AG09309 (cell line): ENCODE data around the gene CECR2.

Experiments
- DNase-seq: peaks from one replicate; pipeline ENCODE4 v3.0.0-alpha.2; 2010; ENCODE audit warnings: low read depth
- H3K4me3 ChIP-seq: 2 replicates; pipeline ENCODE4 v1.5.1; 2011; ENCODE audit warnings: mild to moderate bottlenecking, low read depth, low read length, moderate library complexity; ENCODE audit not compliant: control insufficient read depth
- TF ChIP-seq, protein P1 (sequence below): IDR thresholded peaks from 2 replicates; pipeline ENCODE4 v1.5.1; 2011; ENCODE audit warnings: mild to moderate bottlenecking, low read depth, low read length, inconsistent platforms; ENCODE audit not compliant: insufficient read depth, control insufficient read depth; ENCODE audit errors: missing control alignments

The CECR2 gene

DNA sequence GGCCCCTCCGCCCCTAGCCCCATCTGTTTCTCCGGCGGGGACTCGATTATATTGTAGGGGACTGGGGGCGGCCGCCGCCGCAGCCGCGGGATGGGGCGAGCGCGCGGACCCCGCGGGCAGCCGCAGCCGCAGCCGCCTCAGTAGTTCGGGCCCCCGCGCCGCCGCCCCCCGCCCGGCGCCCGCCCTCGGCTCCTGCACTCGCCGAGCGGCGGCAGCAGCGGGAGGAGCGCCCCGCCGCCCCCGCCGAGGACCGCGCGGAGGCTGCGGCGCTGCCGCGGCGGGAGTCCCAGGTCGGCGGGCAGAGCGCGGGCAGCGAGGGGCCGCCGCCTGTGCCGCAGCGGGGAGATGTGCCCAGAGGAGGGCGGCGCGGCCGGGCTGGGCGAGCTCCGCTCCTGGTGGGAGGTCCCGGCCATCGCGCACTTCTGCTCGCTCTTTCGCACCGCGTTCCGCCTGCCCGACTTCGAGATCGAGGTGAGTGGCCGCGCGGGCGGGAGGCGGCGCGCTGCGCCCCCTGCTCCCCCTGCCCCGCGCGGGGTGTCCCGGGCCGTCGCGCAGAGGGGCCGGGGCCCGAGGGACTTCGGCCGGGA, at the start of gene CECR2:
CECR2 (plus strand) TSS at position 22 of the 587 bp plus-strand sequence; CDS start at position 346, 324 bp downstream.
- TF ChIP-seq, protein P1, sequence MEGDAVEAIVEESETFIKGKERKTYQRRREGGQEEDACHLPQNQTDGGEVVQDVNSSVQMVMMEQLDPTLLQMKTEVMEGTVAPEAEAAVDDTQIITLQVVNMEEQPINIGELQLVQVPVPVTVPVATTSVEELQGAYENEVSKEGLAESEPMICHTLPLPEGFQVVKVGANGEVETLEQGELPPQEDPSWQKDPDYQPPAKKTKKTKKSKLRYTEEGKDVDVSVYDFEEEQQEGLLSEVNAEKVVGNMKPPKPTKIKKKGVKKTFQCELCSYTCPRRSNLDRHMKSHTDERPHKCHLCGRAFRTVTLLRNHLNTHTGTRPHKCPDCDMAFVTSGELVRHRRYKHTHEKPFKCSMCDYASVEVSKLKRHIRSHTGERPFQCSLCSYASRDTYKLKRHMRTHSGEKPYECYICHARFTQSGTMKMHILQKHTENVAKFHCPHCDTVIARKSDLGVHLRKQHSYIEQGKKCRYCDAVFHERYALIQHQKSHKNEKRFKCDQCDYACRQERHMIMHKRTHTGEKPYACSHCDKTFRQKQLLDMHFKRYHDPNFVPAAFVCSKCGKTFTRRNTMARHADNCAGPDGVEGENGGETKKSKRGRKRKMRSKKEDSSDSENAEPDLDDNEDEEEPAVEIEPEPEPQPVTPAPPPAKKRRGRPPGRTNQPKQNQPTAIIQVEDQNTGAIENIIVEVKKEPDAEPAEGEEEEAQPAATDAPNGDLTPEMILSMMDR, result no peak
- no peak for DNase-seq
- no peak within 1 kb of the TSS for H3K4me3 ChIP-seq

DNA sequence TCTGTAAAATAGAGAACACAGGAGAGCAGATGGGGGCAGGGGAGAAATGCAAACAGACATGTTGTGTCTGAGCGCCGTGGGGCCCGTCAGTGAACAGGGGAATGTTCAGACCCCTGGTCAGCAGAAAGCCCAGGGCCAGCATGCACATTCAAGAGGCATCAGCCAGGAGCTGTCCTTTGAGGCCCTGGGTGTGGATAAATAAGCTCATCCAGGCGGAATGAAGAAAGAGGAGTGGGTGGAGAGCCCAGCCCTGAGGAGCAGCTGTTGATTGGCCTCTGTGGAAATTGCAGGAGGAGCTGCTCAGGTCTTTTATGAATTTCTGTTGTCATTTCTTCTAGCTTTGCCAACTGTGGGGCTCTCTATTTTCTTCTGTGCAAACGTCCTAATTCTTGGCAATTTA, 49.7 kb upstream of the CECR2 start:
- H3K4me3 ChIP-seq, result no peak overlapping the region
- TF ChIP-seq, protein P1, result no peak
- no peak for DNase-seq

DNA sequence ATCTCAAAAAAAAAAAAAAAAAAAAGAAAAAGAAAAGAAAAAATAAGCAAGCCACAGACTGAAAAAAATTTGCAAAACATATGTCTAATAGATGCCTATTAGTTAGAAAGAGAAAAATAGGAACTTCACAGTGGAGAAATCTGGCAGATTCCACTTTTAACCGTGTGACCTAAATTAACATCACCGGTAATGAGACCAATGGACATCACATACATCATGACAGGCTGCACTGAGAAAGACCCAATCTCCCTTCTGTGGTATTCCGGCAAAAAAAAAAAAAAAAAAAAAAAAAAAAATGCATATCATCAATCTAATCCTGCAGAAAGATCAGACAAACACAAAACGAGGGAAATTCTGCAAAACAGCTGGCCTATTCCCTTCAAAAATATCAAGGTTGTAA, 46.7 kb upstream of the CECR2 start:
- no peak for DNase-seq
- TF ChIP-seq, protein P1, result no peak
- H3K4me3 ChIP-seq, result no peak overlapping the region

DNA sequence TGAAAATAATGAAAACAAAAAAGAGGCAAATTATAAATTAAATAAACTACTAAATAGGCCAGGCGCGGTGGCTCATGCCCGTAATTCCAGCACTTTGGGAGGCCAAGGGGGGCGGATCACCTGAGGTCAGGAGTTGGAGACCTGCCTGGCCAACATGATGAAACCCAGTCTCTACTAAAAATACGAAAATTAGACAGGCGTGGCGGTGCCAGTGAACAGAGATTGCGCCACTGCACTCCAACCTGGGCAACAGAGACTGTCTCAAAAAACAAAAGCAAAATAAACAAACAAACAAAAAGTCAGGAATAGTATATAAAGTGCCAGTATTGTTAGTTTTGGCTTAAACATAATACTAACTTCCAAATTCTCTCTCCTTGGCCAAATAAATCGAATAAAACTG, 37.6 kb upstream of the CECR2 start:
- DNase-seq, result no peak
- no peak overlapping the region for H3K4me3 ChIP-seq
- TF ChIP-seq, protein P1, result no peak

DNA sequence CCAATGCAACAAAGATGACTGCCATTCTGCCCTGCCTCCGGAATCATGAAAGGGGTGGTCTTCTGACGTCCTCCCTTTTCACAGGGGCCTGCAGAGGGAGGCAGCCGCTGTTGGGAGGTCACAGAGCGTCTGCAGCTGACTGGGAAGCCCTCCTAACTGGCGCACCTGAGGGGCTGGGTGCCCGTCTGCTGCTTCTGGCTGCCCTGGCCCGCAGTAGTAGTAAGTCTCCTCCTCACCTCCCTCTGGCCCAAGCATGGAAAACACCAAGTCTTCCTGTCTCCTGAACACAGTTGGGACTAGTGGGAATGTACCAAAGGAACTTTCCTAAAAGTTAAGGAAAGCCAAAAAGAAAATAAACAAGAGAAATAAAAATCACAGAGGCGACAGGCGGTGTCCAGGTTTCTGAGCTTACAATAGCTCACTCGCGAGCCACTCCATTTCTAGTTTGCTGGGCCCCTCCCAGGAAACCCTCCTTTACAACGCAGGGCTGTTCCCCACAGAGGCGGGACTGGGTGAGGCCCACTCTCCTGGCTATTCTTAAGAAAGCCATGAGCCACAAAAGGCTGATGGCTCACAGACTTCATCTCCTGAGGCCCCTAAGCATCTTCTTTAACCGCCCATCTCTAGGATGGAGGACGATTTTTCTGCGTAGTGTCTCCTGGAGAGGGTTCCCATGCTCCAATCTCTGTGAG, 37.0 kb upstream of the CECR2 start:
- TF ChIP-seq, protein P1, result no peak
- H3K4me3 ChIP-seq, result no peak overlapping the region
- no peak for DNase-seq

DNA sequence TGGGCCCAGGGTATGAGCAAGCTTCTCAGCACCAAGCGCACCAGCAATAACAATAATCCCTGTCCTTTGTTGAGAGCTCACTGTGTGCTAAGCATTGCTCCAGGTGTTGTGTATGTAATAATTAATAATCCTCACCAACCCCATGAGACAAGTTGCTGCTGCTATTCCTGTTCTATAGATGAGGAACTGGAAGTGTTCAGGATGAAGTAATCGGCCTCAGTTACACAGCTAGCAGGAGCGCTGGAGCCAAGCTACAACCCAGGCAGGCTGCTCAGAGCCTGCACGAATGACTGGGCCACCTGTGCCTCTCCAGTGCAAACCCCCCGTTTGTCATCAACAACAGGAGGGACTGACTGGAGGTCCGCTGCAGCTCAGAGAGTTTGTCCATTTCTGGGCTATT, 35.2 kb upstream of the CECR2 start:
- TF ChIP-seq, protein P1, result no peak
- no peak overlapping the region for H3K4me3 ChIP-seq
- no peak for DNase-seq

DNA sequence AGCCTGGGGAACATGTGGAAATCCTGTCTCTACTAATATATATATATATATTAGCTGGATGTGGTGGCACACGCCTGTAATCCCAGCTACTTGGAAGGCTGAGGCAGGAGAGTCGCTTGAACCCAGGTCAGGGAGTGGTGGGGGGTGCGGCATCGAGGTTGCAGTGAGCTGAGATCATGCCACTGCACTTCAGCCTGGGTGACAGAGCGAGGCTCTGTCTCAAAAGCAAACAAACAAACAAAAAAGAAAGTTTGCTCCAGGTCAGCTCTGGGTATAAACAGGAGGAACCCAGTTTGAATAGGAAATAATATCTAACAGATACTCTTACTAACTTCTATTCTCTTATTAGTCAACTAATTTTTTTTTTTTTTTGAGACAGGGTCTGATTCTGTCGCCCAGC, 34.3 kb upstream of the CECR2 start:
- no peak for DNase-seq
- TF ChIP-seq, protein P1, result no peak
- no peak overlapping the region for H3K4me3 ChIP-seq
